ENCODE measurements around the gene SEPTIN10.
"Not testable (repeated sequence)": the region's sequence is repeated elsewhere in the genome, so short reads cannot be mapped to it uniquely, and the experiment has no call there.

Gene SEPTIN10

DNA sequence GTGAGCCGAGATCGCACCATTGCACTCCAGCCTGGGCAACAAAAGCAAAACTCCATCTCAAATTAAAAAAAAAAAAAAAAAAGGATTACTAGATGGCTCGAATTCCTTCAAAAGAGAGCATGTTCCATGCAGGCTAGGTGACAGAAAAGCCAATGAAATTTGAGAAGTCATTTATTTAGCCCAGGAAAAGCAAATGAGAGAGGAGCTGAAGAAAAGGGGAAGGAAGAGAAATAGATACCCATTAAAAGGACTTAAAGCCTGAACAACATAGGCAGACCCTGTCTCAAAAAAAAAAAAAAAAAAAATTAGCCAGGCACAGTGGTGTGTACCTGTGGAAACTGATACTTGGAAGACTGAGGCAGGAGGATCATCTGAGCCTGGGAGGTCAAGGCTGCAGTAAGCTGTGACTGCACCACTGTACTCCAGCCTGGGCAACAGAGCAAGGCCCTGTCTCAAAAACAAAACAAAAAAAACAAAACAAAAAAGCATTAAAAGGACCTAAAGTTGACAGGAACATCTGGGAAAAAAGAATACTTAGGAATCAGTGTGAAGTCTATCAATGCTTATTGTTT lies 11.1 kb downstream of the SEPTIN10 start:
- DNase-seq (ENCODE audit: low read depth in 2 of 2), result no peak

DNA sequence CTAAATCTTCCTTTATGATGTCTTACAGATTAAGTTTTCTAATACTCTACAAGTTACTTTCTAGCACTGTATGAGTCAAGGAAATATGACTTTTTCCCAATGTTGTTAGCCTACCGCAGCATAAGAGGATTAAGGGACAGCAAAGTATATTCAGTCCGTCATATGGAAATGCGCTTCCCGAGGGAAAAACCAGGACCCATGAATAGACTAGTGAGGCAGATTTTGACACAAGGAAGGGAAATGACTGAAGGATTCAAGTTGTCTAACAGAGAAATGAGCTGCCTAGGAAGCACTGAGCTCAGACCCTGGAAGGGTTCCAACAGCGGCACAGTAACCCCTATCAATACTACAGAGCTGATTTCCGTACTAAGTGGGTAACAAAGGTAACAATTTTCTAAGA lies 12.0 kb downstream of the SEPTIN10 start:
- DNase-seq (ENCODE audit: low read depth in 2 of 2), result no peak

DNA sequence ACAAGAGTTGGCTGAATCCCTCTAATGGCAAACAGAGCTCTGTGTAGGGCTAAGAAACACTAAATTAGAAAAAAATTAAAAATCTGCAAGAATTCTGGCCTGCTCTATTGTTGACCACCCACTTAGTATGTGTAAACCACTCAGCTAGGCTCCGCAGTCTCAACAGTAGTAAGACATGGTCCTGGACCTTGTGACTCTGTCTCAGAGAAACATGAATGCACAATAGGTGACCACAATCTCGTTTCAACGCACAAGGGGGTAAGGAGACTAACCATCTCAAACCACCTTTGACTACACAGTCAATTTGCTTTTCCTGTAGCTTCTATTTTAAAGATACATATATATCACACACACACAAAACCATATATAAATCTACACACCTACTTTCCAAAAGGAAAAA lies 16.5 kb downstream of the SEPTIN10 start:
- no peak for DNase-seq (ENCODE audit: low read depth in 2 of 2)

DNA sequence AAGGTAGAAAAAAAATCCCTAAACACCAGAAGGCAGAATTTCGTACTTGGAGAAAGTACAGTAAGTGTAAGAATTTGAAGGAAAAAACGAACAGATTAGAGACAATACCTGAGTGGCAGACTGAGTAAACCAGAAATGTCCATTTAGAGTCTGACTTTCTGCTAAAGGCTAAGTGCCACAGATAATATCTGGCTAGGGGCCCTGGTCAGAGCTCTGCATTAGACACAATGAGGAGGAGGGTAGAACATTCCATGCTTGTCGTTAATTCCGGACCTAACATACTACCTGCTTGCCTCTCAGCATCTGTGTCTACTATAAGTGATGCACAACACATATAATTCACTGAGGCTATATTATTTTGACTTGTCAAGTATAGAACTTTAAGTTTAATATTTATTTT lies 18.1 kb downstream of the SEPTIN10 start:
- no peak for DNase-seq (ENCODE audit: low read depth in 2 of 2)

DNA sequence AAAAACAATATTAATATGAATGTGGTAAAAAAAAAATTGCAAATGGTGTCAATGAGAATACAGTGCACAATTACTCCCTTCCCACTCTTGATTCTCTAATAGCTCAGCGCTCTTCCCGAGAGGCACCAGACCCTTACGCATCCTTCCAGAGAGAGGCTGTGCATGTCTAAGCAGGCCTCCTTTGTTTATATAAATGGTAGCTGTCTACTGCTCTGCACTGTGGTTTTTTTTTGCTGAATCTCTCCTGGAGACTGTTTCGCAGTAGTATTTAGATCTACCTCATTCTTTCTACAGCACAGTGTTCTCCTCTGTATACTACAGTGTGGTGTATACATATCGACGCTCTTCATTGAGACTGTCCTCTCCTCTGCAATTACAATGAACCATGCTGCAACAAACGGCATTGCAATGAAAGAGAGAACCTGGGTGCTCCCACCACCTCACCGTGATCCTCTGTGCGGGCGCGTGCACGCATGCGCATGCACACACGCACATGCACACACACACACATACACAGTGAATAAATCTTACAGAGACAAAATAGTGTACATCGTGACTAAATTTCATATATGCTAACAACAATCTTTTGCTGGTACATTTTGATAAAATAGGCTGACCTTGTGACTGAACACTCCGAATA lies 19.4 kb downstream of the SEPTIN10 start:
- no peak for DNase-seq (ENCODE audit: low read depth in 2 of 2)

DNA sequence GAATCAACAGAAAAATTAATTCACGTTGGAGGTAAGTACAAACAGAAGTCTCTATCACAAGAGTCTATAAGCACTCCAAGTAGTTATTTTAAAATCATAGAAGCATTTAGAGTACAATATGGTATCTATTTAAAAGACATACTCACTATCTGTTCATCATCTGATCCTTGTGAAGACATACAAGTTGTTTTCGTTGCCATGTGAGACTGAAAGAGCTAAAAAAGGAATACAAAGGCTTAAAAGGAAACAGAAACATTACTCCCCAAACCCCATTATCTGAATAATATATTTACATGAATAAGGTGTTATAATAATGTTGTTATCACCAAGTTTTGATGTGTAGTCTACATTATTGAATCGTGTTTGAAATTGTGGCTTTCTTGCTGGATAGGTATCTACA lies 20.9 kb downstream of the SEPTIN10 start:
- DNase-seq (ENCODE audit: low read depth in 2 of 2), result no peak

DNA sequence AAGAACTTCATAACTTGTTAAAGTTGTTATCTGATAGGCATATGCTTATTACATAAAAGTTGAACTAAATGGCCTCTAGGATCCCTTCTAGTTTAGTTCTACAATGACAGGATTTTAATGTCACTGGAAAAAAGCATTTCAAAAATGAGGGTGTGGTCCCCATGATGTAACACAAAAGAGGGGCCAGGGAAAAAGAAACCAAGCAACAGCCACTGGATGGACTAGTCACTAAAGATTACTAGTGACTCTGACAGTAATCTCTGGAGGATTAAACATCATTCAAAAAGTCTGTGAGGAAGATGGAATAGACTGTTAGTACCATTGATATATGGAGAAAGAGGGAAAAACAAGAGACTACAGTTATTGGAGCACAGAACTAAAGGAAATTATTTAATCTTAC lies 22.6 kb downstream of the SEPTIN10 start:
- DNase-seq (ENCODE audit: low read depth in 2 of 2), result no peak

DNA sequence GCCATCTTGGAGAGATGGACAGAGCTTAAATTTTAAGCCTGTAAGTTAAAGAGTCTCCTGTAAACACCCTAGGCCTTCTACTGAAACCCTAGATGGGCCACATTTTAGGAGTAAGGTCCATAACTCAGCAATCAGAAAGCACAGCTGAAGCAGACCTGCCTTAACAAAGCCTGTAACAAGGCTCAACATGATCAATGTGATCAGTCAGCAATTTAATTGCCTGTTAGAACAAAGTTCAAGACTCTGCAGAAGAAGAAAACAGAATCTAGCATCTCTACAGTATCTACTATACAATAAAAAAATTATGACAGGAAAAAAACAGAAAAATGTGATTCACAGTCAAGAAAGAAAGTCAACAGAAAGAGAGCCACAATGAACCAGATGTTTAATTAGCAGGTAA lies 27.1 kb downstream of the SEPTIN10 start:
- DNase-seq (ENCODE audit: low read depth in 2 of 2), result no peak

DNA sequence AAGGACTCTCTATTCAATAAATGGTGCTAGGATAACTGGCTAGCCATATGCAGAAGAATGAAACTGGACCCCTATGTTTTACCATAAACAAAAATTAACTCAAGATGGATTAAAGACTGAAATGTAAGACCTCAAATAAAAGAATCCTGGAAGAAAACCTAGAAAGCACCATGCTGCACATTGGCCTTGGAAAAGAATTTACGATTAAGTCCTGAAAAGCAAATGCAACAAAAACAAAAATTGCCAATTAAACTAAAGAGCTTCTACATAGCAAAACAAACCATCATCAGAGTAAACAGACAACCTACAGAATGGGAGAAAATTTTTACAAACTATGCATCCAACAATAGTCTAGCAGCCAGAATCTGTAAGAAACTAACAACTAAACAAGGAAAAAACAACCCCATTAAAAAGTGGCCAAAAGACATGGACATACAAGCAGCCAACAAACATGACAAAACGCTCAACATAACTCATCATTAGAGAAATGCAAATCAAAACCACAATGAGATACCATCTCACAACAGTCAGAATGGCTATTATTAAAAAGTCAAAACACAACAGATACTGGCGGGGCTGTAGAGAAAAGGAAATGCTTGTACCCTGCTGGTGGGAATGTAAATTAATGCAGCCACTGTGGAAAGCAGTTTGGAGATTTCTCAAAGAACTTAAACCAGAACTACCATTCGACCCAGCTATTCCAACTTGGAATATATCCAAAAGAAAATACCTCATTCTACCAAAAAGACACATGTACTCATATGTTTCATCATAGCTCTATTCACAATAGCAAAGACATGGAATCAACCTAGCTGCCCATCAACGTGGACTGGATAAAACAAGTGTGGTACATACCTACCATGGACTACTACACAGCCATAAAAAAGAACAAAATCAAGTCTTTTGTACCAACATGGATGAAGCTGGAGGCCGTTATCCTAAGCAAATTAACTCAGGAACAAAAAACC lies 30.6 kb downstream of the SEPTIN10 start:
- no peak for DNase-seq (ENCODE audit: low read depth in 2 of 2)

DNA sequence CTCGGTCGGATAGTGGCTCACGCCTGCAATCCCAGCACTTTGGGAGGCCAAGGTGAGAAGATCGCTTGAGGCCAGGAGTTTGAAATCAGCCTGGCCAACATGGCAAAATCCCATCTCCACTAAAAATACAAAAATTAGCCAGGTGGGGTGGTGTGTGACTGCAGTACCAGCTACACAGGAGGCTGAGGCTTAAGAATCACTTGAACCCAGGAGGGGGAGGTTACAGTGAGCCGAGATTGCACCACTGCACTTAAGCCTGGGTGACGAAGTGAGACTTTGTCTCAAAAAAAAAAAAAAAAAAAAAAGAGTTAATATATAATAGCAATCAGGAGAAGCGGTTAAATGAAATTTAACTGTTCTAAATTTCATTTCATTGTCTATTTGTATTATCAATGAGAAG lies 36.1 kb downstream of the SEPTIN10 start:
- DNase-seq (ENCODE audit: low read depth in 2 of 2), result not testable (repeated sequence)

DNA sequence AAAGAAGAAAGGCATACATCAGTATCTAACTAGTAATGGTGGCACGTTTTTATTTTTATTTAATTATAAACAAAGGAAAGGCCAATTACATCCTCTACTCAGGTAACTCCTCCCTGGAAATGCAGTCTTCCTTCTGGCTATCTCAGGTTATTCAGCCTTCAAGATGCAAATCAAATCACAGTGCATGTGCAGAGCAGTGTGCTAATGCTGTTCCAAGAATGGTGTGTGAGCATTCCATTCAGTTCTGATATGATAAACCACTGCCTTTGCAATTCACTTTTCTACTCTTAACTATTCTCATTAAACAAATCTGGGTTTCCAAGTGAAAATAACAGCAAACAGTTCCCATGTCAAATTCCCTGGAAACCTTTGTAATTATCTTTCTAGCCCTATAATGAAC lies 38.4 kb downstream of the SEPTIN10 start:
- no peak for DNase-seq (ENCODE audit: low read depth in 2 of 2)

DNA sequence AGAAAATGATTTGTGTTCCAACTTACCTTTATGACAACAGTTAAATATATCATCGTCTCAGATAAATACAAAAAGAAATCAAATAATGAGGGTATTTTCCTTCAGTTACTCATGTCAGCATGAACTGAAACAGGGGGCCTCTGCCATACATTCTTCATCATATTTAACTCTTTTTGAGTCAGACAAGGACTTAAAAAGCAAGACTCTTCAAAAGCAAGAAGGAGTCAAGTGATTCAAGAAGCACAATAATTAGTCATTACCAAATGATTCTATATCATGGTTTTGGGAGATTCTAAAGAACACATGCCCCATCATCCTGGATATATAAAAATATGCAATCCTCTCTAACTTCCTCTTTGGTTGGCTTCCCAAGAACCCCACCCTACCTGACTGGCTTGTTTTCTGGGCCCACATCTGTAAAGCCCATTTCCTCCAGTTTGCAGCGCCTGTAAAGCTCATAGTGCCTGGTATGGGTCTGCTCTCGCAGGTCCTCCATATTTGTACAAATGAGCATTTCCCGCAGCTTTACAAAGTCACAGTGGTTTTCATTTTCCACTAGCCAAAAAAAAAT lies 49.7 kb downstream of the SEPTIN10 start:
- no peak for DNase-seq (ENCODE audit: low read depth in 2 of 2)

DNA sequence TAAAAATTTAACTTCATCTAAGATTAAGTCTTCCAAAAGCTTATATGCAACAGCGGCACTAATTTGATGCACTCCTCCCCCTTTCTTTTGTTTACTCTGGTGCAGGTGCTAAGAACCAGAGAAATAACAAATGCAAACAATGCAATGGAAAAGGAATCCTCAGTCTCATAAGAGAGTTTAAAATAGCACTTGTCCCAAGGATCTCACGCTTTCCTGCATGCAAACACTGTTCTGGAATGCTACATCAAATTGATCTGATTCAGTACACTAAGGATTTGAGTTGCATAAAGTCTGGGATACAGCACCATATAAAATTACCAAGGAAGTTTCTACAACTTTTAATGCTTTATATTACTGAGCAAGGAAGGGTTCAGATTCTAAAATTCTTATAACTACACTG lies 50.5 kb downstream of the SEPTIN10 start:
- no peak for DNase-seq (ENCODE audit: low read depth in 2 of 2)

DNA sequence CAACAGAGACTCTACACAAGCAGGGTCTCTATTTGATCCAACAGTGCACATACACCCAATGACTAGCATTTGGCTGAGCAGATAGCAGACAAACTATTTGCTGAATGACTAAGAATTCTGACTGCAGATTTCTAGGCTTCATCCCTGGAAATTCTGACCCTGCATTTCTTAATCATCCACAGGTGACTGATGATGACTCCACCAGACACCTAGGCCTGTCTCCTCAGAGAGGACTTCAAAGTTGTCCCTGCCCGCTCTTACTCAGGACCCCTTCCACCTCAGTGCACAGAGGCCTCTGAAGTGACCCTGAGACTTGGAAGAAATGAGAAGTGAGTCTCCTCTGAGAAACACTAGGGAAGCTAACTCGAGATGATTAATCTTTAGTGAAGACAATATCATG lies 51.3 kb downstream of the SEPTIN10 start:
- DNase-seq (ENCODE audit: low read depth in 2 of 2), result no peak

DNA sequence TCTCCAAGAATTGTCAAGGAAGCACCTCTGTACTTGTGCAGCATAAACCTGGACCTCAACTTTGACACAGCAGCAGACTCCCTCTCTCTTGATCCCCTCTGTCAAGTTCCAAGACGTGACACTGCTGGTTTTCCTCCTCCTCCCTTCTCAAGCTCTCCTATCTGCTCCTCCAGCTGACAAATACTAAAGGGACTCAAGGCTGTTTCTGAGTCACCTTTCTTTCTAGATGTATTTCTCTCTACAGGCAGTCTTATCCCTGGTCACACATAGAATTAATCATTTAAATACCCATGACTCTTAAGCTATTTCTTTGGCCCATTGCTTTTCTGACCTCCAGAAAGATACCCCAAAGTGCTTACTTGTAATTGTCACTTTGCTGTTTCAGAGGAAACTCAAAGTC lies 53.5 kb downstream of the SEPTIN10 start:
- DNase-seq (ENCODE audit: low read depth in 2 of 2), result no peak

DNA sequence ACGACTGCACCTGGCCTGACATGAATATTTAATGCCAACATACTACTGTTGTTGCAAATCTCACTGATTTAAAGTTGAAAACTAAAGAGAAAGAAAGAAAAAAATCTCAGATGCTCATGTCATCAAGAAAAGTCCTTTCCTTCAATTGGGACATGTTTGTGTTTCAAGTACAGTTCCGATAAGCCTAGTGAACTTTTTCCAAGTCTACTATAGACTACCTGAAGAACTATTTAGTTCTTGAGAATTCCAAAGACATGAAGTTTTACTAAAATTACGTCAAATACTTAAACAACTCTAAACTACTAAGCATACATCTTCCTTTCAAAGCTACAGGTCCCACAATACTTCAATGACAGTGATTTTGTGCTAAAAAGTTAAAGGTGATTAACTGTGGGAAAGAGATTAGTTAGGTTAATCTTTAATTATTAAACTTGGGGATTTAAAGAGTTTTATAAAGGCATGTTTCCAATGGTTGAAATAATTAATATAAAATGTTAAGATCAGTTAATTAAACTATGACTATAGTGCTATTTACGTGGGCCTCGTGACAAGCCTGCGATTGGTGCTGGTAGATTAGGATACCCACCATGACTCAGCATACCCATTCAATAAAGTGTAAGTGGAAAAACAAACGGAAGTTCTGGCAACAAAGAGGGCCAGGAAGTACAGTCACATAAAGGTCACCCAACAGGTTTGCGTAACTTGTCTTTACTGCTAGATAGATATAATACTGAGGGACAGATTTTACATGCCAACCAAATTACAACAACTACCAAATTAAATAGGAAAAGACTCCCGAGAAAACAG lies 55.5 kb downstream of the SEPTIN10 start:
- DNase-seq (ENCODE audit: low read depth in 2 of 2), result no peak

DNA sequence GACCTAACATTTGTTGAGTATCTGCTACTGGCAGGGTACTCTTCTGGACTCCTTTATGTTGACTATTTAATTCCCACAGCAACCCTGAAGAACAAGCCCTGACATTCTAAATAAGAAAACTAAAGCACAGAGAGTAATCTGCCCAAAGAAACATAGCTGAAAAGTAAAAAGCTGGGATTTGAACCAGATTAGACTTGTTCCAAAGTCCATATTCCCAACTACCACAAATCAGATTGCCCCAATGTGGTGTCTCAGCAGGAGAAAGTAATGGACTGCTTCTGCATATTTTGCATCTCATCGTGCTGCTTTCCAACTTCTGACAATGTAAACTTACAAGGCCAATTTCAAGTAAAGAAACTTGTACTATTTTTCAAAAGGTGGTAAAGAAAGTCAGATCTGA lies 56.5 kb downstream of the SEPTIN10 start:
- DNase-seq (ENCODE audit: low read depth in 2 of 2), result no peak

DNA sequence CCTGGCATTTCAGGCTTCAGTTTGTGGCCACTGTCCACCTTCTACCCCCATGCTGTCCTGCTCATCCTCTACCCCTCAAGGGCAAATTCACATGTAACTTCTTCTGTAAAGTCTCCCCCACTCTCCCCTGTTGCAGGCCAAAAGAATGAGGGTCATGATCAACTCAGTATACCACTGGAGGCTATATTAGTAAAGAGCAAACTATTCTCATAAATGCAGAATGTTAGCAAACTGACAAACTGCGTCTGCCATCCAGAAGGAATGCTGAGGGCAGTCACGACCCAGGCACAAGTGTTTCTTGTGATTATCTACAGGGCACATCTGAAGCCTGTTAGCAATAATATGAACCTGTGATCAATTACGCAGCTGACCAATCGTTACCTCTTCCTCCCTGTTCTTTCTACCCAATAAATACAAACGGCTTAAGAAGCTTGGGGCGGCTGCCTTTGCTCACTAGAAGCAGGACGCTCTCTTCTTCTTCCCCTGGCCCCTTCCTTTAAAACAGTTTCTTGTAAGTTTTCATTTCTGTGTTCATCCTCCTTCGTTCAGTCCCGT lies 58.3 kb downstream of the SEPTIN10 start:
- DNase-seq (ENCODE audit: low read depth in 2 of 2), result no peak

DNA sequence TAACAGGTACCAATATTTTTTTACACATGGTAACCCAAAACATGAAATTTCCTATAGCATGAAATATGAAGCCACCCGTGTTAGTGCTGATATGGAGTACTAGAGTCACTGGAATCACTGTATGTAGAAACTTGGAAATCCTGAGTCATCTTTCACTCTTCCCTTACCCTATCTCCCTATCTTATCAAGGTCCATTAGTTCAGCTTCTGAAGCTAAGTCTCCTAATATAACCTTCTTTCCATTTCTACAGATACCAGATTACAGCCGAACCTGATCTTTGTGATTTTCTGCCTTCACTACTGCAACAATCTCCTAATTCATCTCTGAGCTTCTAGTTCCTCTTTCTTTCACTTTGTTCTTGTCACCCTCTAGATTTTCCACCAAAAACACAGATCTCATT lies 59.0 kb downstream of the SEPTIN10 start:
- DNase-seq (ENCODE audit: low read depth in 2 of 2), result no peak

DNA sequence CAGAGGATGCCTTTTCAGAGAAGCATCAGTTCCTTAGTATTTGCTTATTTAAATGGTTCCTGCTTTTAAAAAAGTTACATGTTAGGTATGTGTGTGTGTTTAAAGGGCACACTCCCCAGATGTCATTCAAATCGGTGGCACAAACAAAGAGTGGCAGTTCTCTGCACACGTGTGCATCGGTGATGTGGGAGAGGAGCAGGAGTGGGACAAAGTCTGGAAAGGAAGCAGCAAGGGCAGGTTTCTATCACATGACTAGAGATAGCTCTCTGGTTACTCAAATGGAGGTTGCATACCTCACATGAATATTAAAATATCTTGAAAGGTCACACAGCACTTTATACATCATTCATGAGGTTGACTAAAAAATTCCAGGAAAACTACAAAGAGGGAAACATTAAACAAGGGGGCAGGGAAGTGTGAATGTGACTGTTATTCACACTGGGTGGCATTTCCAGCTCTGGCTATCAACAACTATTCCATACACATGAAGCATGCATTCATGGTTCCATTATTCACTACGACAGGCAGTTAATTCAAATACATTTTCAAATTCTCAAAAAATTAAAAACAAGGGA lies 64.7 kb downstream of the SEPTIN10 start:
- no peak for DNase-seq (ENCODE audit: low read depth in 2 of 2)

DNA sequence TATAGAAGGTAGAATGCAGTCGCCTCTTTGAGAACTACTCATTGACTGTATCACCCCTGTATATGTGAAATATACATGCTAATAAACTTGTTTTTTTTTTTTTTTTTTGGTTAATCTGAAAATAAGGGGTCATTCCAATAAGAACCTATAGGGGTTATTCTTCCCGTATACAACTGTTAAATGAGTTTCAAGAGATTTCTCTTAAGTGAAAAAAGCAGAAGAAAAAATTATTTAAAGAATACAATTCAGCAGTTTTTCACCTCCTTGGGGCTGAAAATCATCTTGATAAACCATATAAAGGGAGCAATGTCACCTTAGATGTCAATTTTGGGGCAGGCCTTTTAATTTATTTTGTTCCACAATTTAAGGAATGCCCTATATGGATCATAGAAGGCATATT lies 66.5 kb downstream of the SEPTIN10 start:
- no peak for DNase-seq (ENCODE audit: low read depth in 2 of 2)

Measured in stimulated activated CD8-positive, alpha-beta memory T cell treated with anti-CD3 and anti-CD28 coated beads, Interleukin-2, amount 100 ng/mL, for 48 hours (primary cell).